Measurements from ENCODE around the gene SLC23A3.

Gene SLC23A3

GRCh38 chr2:219169930-219170654 lies at the start of gene SLC23A3:
TSS of gene SLC23A3 (minus strand) at chr2:219170029. CDS start at chr2:219169984, 45 bp downstream.
- in situ Hi-C loops (cut with MboI; ENCODE audit: low pct_unique_long_range_greater_than_20kb, low sequenced_read_pairs, unreplicated experiment): loop anchor here (5.0 to 10.0 kb wide), 2 partner anchors 37 to 125 kb away; partner anchors contain the start of gene ZFAND2B

GRCh38 chr2:219218732-219219701 lies 49.2 kb upstream of the SLC23A3 start, which contains the start of gene ABCB6:
TSS of gene ABCB6 (minus strand) at chr2:219218958. CDS start at chr2:219218673, 285 bp downstream.
- no peak for TF ChIP-seq CTCF (IDR thresholded peaks at IDR 0.05; ENCODE audit: extremely low read depth, insufficient read depth, missing control alignments)
- DNase-seq (ENCODE audit: low spot score): peak; percentile 95
- in situ Hi-C loops (cut with MboI; ENCODE audit: low pct_unique_long_range_greater_than_20kb, low sequenced_read_pairs, unreplicated experiment): no loop called here

More at GRCh38 chr2:219169930-219170654, at the start of gene SLC23A3:
- no peak for DNase-seq (ENCODE audit: low spot score)
- no peak for TF ChIP-seq CTCF (IDR thresholded peaks at IDR 0.05; ENCODE audit: extremely low read depth, insufficient read depth, missing control alignments)

GRCh38 chr2:219218217-219218731 lies 48.4 kb upstream of the SLC23A3 start:
- in situ Hi-C loops (cut with MboI; ENCODE audit: low pct_unique_long_range_greater_than_20kb, low sequenced_read_pairs, unreplicated experiment): no loop called here
- peak; percentile 58 for DNase-seq (ENCODE audit: low spot score)
- TF ChIP-seq CTCF (IDR thresholded peaks at IDR 0.05; ENCODE audit: extremely low read depth, insufficient read depth, missing control alignments): no peak

- in situ Hi-C loops (cut with MboI; ENCODE audit: low pct_unique_long_range_greater_than_20kb, low sequenced_read_pairs, unreplicated experiment): no loop called here
- no peak for DNase-seq (ENCODE audit: low spot score)
These were observed 46.7 kb upstream of the SLC23A3 start for GRCh38 chr2:219216535-219216915.

GRCh38 chr2:219215871-219216534 lies 46.2 kb upstream of the SLC23A3 start:
- in situ Hi-C loops (cut with MboI; ENCODE audit: low pct_unique_long_range_greater_than_20kb, low sequenced_read_pairs, unreplicated experiment): no loop called here
- TF ChIP-seq CTCF (IDR thresholded peaks at IDR 0.05; ENCODE audit: extremely low read depth, insufficient read depth, missing control alignments): no peak
- DNase-seq (ENCODE audit: low spot score): no peak

More at GRCh38 chr2:219216535-219216915, 46.7 kb upstream of the SLC23A3 start:
- no peak for TF ChIP-seq CTCF (IDR thresholded peaks at IDR 0.05; ENCODE audit: extremely low read depth, insufficient read depth, missing control alignments)

GRCh38 chr2:219214786-219215185 lies 45.0 kb upstream of the SLC23A3 start:
- TF ChIP-seq CTCF (IDR thresholded peaks at IDR 0.05; ENCODE audit: extremely low read depth, insufficient read depth, missing control alignments): no peak
- in situ Hi-C loops (cut with MboI; ENCODE audit: low pct_unique_long_range_greater_than_20kb, low sequenced_read_pairs, unreplicated experiment): no loop called here
- no peak for DNase-seq (ENCODE audit: low spot score)

All from GM13977 (cell line).